Mesothelial cell of epicardium (in vitro differentiated cells): ENCODE data around the gene CSTPP1. TPM values are rescaled to one million over a fixed set of nuclear protein-coding genes. Genes with fewer than 3 reads are reported as not detected.
A peak's percentile ranks its signal among the peaks of the same experiment; 100 is the strongest.

Experiments used
- DNase-seq, 2 experiments: peaks; one replicate each; pipeline ENCODE4 v3.0.0; 2021; ENCODE audit warnings: low spot score in 2 of 2; ENCODE audit not compliant: unreplicated experiment in 2 of 2
- H3K27ac Mint-ChIP-seq: 2 replicates; pipeline ENCODE4 v1.8.0; 2021; ENCODE audit warnings: mixed read lengths
- H3K27me3 Mint-ChIP-seq: 2 replicates; pipeline ENCODE4 v1.8.0; 2021; ENCODE audit warnings: low read depth, mixed read lengths
- H3K36me3 Mint-ChIP-seq: 2 replicates; pipeline ENCODE4 v1.8.0; 2021; ENCODE audit warnings: mixed read lengths
- H3K4me1 Mint-ChIP-seq: 2 replicates; pipeline ENCODE4 v1.8.0; 2021; ENCODE audit warnings: mixed read lengths
- H3K4me3 Mint-ChIP-seq: 2 replicates; pipeline ENCODE4 v1.8.0; 2021; ENCODE audit warnings: mild to moderate bottlenecking, moderate library complexity, mixed read lengths
- H3K9me3 Mint-ChIP-seq: 2 replicates; pipeline ENCODE4 v1.8.0; 2021; ENCODE audit warnings: mixed read lengths
- total RNA-seq: library from RNA; stranded (reverse); gene quantifications from 3 replicates; pipeline ENCODE4 v1.2.1, GENCODE V29; 2021
- TF ChIP-seq, protein P1 (sequence below): fragments of 200-600 bp; sonication (generic); IDR thresholded peaks from one replicate; pipeline ENCODE4 v1.5.0; 2021; ENCODE audit warnings: antibody characterized with exemption; ENCODE audit not compliant: unreplicated experiment

Gene CSTPP1
- total RNA-seq, 1 donor from 2014 or later: 44.0 TPM

DNA sequence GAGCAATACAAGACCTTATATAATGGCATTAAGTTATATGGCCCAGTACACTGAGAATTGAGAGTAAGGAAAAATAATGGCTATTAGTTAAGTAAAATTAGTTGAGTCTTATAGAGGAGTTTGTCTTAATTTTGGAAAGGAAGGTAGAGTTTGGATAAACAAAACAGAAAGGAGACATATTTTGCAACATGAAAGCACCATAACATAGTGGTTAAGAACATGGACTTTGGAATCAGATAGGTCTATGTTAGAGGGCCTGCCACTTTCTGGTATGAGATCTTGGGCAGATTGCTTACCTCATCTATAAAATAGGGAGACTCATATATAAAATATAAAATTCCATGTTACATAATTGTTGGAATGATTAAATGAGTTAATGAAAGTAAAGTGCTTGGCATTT is 68.9 kb downstream of the CSTPP1 start:
- no peak for DNase-seq
- peak overlapping the region; percentile 59 for H3K27ac Mint-ChIP-seq

DNA sequence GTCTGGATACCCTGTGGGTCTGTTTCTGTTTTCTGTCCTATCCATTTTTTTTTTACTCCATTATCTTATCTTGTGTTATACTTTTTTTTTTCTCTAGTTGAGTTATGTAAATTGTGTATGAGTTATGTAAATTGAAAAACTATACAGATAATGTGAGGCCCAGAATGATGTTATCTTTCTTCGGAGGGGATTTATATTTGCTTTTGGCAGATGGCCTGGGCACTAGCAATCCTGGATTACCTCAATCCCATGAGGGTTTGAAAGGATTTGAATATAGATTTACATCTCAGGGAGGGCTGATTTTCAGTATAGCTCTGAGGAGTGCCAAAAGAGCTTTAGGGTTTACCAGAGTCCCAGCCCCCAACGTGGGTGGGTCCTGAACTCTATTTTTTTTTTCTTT is 71.0 kb downstream of the CSTPP1 start:
- TF ChIP-seq, protein P1, sequence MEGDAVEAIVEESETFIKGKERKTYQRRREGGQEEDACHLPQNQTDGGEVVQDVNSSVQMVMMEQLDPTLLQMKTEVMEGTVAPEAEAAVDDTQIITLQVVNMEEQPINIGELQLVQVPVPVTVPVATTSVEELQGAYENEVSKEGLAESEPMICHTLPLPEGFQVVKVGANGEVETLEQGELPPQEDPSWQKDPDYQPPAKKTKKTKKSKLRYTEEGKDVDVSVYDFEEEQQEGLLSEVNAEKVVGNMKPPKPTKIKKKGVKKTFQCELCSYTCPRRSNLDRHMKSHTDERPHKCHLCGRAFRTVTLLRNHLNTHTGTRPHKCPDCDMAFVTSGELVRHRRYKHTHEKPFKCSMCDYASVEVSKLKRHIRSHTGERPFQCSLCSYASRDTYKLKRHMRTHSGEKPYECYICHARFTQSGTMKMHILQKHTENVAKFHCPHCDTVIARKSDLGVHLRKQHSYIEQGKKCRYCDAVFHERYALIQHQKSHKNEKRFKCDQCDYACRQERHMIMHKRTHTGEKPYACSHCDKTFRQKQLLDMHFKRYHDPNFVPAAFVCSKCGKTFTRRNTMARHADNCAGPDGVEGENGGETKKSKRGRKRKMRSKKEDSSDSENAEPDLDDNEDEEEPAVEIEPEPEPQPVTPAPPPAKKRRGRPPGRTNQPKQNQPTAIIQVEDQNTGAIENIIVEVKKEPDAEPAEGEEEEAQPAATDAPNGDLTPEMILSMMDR: no peak
- peaks cover 5% of the 10 kb centered on the region for H3K36me3 Mint-ChIP-seq
- peaks cover 3% of the 10 kb centered on the region for H3K9me3 Mint-ChIP-seq
- no peak overlapping the region for H3K27ac Mint-ChIP-seq
- DNase-seq: no peak
- H3K4me1 Mint-ChIP-seq: peaks cover 15% of the 10 kb centered on the region
- no peaks in the 10 kb centered on the region for H3K27me3 Mint-ChIP-seq
- no peak overlapping the region for H3K4me3 Mint-ChIP-seq

More for the DNA sequence above, 68.9 kb downstream of the CSTPP1 start:
- Mint-ChIP-seq H3K4me3 (no peak overlapping the region), H3K9me3 (peaks cover 3% of the 10 kb centered on the region), H3K27me3 (no peaks in the 10 kb centered on the region), H3K4me1 (peaks cover 15% of the 10 kb centered on the region), H3K36me3 (peaks cover 5% of the 10 kb centered on the region)
- TF ChIP-seq, protein P1: no peak

DNA sequence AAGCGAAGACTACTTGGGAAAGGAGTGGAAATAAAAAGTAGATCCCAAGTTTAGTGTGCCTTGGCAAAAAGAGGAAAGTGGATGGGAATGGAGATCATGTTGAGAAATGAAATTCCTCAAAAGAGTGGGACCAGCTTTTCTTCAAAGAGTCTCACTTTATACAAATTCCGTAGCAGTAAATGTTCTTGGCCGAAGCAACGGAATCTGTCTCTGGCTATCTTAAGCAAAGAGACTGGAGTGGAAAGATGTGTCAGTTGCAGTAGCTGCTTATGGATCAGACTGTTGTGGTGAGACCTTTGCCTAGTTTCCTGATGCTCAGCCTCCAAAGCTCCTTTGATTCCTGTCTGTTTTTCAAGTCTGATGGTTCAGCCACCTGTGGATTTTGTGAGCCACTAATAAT is 73.6 kb downstream of the CSTPP1 start:
- Mint-ChIP-seq H3K27me3 (no peaks in the 10 kb centered on the region), H3K36me3 (peaks cover 6% of the 10 kb centered on the region), H3K27ac (peak overlapping the region; percentile 32), H3K9me3 (peaks cover 3% of the 10 kb centered on the region), H3K4me3 (no peak overlapping the region), H3K4me1 (peaks cover 8% of the 10 kb centered on the region)
- DNase-seq: no peak
- TF ChIP-seq, protein P1: no peak

DNA sequence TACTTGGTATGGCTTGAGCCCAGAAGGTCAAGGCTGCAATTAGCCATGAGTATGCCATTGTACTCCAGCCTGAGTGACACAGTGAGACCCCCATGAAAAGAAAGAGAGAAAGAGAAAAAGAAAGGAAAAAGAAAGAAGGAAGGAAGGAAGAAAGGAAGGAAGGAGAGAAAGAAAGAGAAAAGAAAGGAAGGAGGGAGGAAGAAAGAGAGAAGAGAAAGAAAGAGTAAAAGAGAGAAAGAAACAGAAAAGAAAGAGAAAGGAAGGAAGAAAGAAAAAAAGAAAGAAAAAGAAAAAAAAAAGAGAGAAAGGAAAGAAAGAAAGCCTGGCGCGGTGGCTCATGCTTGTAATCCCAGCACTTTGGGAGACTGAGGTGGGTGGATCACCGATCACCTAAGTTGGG is 77.5 kb downstream of the CSTPP1 start:
- peaks cover 2% of the 10 kb centered on the region for H3K4me1 Mint-ChIP-seq
- no peaks in the 10 kb centered on the region for H3K27me3 Mint-ChIP-seq
- TF ChIP-seq, protein P1: no peak
- H3K27ac Mint-ChIP-seq: no peak overlapping the region
- H3K4me3 Mint-ChIP-seq: no peak overlapping the region
- H3K36me3 Mint-ChIP-seq: peaks cover 4% of the 10 kb centered on the region
- H3K9me3 Mint-ChIP-seq: no peaks in the 10 kb centered on the region
- no peak for DNase-seq

DNA sequence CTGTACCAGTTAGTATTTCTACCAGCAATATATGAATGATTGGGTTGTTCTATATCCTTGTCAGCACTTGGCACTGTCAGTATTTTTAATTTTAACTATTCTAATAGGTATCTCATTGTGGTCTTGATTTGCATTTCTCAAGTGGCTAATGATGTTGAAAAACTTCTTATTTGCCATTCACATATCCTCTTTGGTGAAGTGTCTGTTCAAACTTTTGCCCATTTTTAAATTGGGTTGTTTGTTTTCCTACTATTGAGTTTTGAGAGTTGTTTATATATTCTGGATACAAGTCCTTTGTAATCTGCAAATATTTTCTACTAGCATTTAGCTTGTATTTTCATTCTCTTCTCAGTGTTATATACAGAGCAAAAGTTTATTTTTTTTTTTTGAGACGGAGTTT is 82.1 kb downstream of the CSTPP1 start:
- Mint-ChIP-seq H3K4me3 (no peak overlapping the region), H3K36me3 (peaks cover 5% of the 10 kb centered on the region), H3K9me3 (no peaks in the 10 kb centered on the region), H3K27ac (no peak overlapping the region), H3K4me1 (peaks cover 9% of the 10 kb centered on the region), H3K27me3 (no peaks in the 10 kb centered on the region)
- TF ChIP-seq, protein P1: no peak
- DNase-seq: no peak
